IMR-90 (cell line): Measurements from ENCODE around the gene HUNK. TPM values are rescaled to one million over a fixed set of nuclear protein-coding genes. Genes with fewer than 3 reads are reported as not detected.

Experiments used
- ATAC-seq: fragments of 200-7000 bp; cut with Tn5 transposase; 2 replicates; pipeline ENCODE4 v1.9.1; 2020; ENCODE audit warnings: low read depth, mild to moderate bottlenecking, moderate library complexity
- BruUV-seq: library from RNA; stranded (reverse); fragments of 400-500 nt; replicated peaks from 2 replicates; lab custom pipeline; 2021; lab: Mats Ljungman, UMichigan
- CTCF ChIA-PET: fragments of 300-600 bp; formaldehyde crosslinking; extraction: SDS; loops from one replicate; lab custom pipeline; 2021; ENCODE audit warnings: antibody characterized with exemption; lab: Yijun Ruan, JAX
- POLR2A ChIA-PET: fragments of 300-600 bp; sonication (Branson Sonifier 250); formaldehyde crosslinking; loops from one replicate; lab custom pipeline; 2022; ENCODE audit warnings: antibody characterized with exemption; ENCODE audit not compliant: unreplicated experiment; lab: Charles Lee
- DNase-seq: peaks from one replicate; pipeline ENCODE4 v3.0.0; 2013
- H2AFZ ChIP-seq: replicated peaks from 2 replicates; pipeline ENCODE3; 2013; ENCODE audit warnings: low read length, mild to moderate bottlenecking; ENCODE audit not compliant: poor library complexity
- H2AK5ac ChIP-seq: 2 replicates; pipeline ENCODE4 v1.6.1; 2013; ENCODE audit warnings: low read depth, low read length, inconsistent platforms
- H2AK9ac ChIP-seq: replicated peaks from 2 replicates; pipeline ENCODE3; 2013; ENCODE audit warnings: mild to moderate bottlenecking, low read depth, low read length, moderate library complexity; ENCODE audit not compliant: poor library complexity
- H2BK120ac ChIP-seq: 2 replicates; pipeline ENCODE4 v1.6.1; 2013; ENCODE audit warnings: low read depth, low read length, inconsistent platforms
- H2BK15ac ChIP-seq: 3 replicates; pipeline ENCODE4 v1.6.1; 2013; ENCODE audit warnings: low read depth, low read length, inconsistent platforms
- H2BK20ac ChIP-seq: 2 replicates; pipeline ENCODE4 v1.6.1; 2013; ENCODE audit warnings: low read depth, mild to moderate bottlenecking, inconsistent platforms, low read length, moderate library complexity
- H2BK5ac ChIP-seq: 2 replicates; pipeline ENCODE4 v1.6.1; 2013; ENCODE audit warnings: mild to moderate bottlenecking, low read depth, low read length, inconsistent platforms; ENCODE audit not compliant: poor library complexity, severe bottlenecking
- H3K14ac ChIP-seq: replicated peaks from 2 replicates; pipeline ENCODE4 v1.6.1; 2013; ENCODE audit warnings: low read depth, low read length, inconsistent platforms
- H3K18ac ChIP-seq: 2 replicates; pipeline ENCODE4 v1.6.1; 2013; ENCODE audit warnings: low read depth, low read length, control low read depth
- H3K23ac ChIP-seq: 2 replicates; pipeline ENCODE4 v1.6.1; 2013; ENCODE audit warnings: low read depth, low read length, inconsistent platforms
- H3K27ac ChIP-seq: 2 replicates; pipeline ENCODE4 v1.5.1; 2013; ENCODE audit warnings: mild to moderate bottlenecking, control low read depth, low read length; ENCODE audit not compliant: insufficient read depth
- H3K27me3 ChIP-seq: 2 replicates; pipeline ENCODE4 v1.6.1; 2013; ENCODE audit warnings: low read length; ENCODE audit not compliant: control insufficient read depth, insufficient read depth
- H3K36me3 ChIP-seq: 2 replicates; pipeline ENCODE4 v1.6.1; 2013; ENCODE audit warnings: low read length, mixed read lengths; ENCODE audit not compliant: control insufficient read depth, insufficient read depth
- H3K4ac ChIP-seq: 2 replicates; pipeline ENCODE4 v1.6.1; 2013; ENCODE audit warnings: low read depth, low read length, inconsistent platforms
- H3K4me1 ChIP-seq: 2 replicates; pipeline ENCODE4 v1.6.1; 2013; ENCODE audit warnings: low read length, mixed read lengths; ENCODE audit not compliant: control insufficient read depth, insufficient read depth
- H3K4me2 ChIP-seq: 2 replicates; pipeline ENCODE4 v1.6.1; 2013; ENCODE audit warnings: low read depth, mild to moderate bottlenecking, control low read depth, low read length, moderate library complexity
- H3K4me3 ChIP-seq: 2 replicates; pipeline ENCODE4 v1.5.1; 2013; ENCODE audit warnings: low read depth, mild to moderate bottlenecking, control low read depth, low read length, moderate library complexity; ENCODE audit not compliant: insufficient read depth
- H3K56ac ChIP-seq: 2 replicates; pipeline ENCODE4 v1.6.1; 2013; ENCODE audit warnings: low read length, inconsistent platforms; ENCODE audit not compliant: insufficient read depth; ENCODE audit errors: extremely low read depth
- H3K79me1 ChIP-seq, 2 experiments: 2 replicates each; pipeline ENCODE4 v1.6.1; 2013; ENCODE audit warnings: low read length in 2 of 2, inconsistent platforms in 1 of 2, low read depth in 1 of 2
- H3K9ac ChIP-seq: 2 replicates; pipeline ENCODE4 v1.6.1; 2013; ENCODE audit warnings: low read depth, low read length, control low read depth
- H3K9me1 ChIP-seq: 2 replicates; pipeline ENCODE4 v1.6.1; 2013; ENCODE audit warnings: low read length, inconsistent platforms; ENCODE audit not compliant: insufficient read depth
- H3K9me3 ChIP-seq: 2 replicates; pipeline ENCODE4 v1.6.1; 2013; ENCODE audit warnings: low read length; ENCODE audit not compliant: control insufficient read depth, insufficient read depth
- H4K20me1 ChIP-seq: 2 replicates; pipeline ENCODE4 v1.6.1; 2013; ENCODE audit warnings: low read length, inconsistent platforms; ENCODE audit not compliant: insufficient read depth
- H4K5ac ChIP-seq: 2 replicates; pipeline ENCODE4 v1.6.1; 2013; ENCODE audit warnings: mild to moderate bottlenecking, low read depth, low read length, control low read depth
- H4K8ac ChIP-seq, 2 experiments: 2 replicates each; pipeline ENCODE4 v1.6.1; 2013; ENCODE audit warnings: low read depth in 2 of 2, low read length in 2 of 2, control low read depth in 1 of 2, inconsistent platforms in 1 of 2
- H4K91ac ChIP-seq: 2 replicates; pipeline ENCODE4 v1.6.1; 2013; ENCODE audit warnings: low read depth, low read length, inconsistent platforms; ENCODE audit not compliant: insufficient read depth
- BHLHE40 ChIP-seq: fragments of 150-350 bp; IDR thresholded peaks from 2 replicates; pipeline ENCODE4 v1.6.1; 2016; ENCODE audit warnings: mild to moderate bottlenecking, low read depth, low read length
- CEBPB ChIP-seq: IDR thresholded peaks from 2 replicates; pipeline ENCODE4 v1.6.1; 2012; ENCODE audit warnings: low read depth, low read length, improper control_type of control experiment
- CHD1 ChIP-seq: IDR thresholded peaks from 2 replicates; pipeline ENCODE4 v1.6.1; 2012; ENCODE audit warnings: low read depth, low read length, improper control_type of control experiment
- CTCF ChIP-seq: conservative IDR thresholded peaks from 2 replicates; pipeline ENCODE4 v1.5.1; 2012; ENCODE audit warnings: mild to moderate bottlenecking, low read depth, low read length, improper control_type of control experiment
- ELK1 ChIP-seq: fragments of 150-350 bp; IDR thresholded peaks from 2 replicates; pipeline ENCODE4 v1.6.1; 2016; ENCODE audit warnings: low read depth, mild to moderate bottlenecking, low read length, moderate library complexity, borderline replicate concordance
- FOS ChIP-seq: fragments of 150-350 bp; IDR thresholded peaks from 2 replicates; pipeline ENCODE4 v1.6.1; 2016; ENCODE audit warnings: low read depth, low read length
- MAFK ChIP-seq: IDR thresholded peaks from 2 replicates; pipeline ENCODE4 v1.6.1; 2012; ENCODE audit warnings: low read depth, low read length, improper control_type of control experiment
- MAZ ChIP-seq: IDR thresholded peaks from 2 replicates; pipeline ENCODE4 v1.6.1; 2012; ENCODE audit warnings: low read depth, mild to moderate bottlenecking, low read length, improper control_type of control experiment, moderate library complexity, borderline replicate concordance
- MXI1 ChIP-seq: IDR thresholded peaks from 2 replicates; pipeline ENCODE4 v1.6.1; 2012; ENCODE audit warnings: low read depth, mild to moderate bottlenecking, low read length, moderate library complexity, borderline replicate concordance
- NFE2L2 ChIP-seq: fragments of 150-350 bp; IDR thresholded peaks from 2 replicates; pipeline ENCODE4 v1.6.1; 2016; ENCODE audit warnings: low read depth, mild to moderate bottlenecking, low read length
- POLR2A ChIP-seq: IDR thresholded peaks from 2 replicates; pipeline ENCODE4 v1.6.1; 2012; ENCODE audit warnings: mild to moderate bottlenecking, low read depth, low read length
- RAD21 ChIP-seq: IDR thresholded peaks from 2 replicates; pipeline ENCODE4 v1.6.1; 2012; ENCODE audit warnings: low read length, improper control_type of control experiment
- RCOR1 ChIP-seq: IDR thresholded peaks from 2 replicates; pipeline ENCODE4 v1.6.1; 2012; ENCODE audit warnings: mild to moderate bottlenecking, low read length, improper control_type of control experiment; ENCODE audit not compliant: insufficient replicate concordance
- RFX5 ChIP-seq: IDR thresholded peaks from 2 replicates; pipeline ENCODE4 v1.8.0; 2012; ENCODE audit warnings: low read depth, mild to moderate bottlenecking, low read length, moderate library complexity
- SMC3 ChIP-seq: fragments of 150-350 bp; IDR thresholded peaks from 2 replicates; pipeline ENCODE4 v1.6.1; 2016; ENCODE audit warnings: low read depth, mild to moderate bottlenecking, antibody characterized with exemption, low read length, moderate library complexity
- USF2 ChIP-seq: fragments of 150-350 bp; IDR thresholded peaks from 2 replicates; pipeline ENCODE4 v1.6.1; 2017; ENCODE audit warnings: mild to moderate bottlenecking, antibody characterized with exemption, low read length, low read depth
- WGBS, 2 experiments: methylation state at CpG; one replicate each; pipeline versions ENCODE4 v1.1.5 to v1.1.7; 2013; ENCODE audit warnings: missing lambda C conversion rate in 2 of 2; ENCODE audit not compliant: insufficient read length in 1 of 2; ENCODE audit errors: extremely low coverage in 2 of 2; 5-methylcytosine and 5-hydroxymethylcytosine counted together
- dilution Hi-C: fragments of 300-500 bp; cut with HindIII; formaldehyde crosslinking; loops from one replicate; pipeline ENCODE4 v1.14.3; 2018; ENCODE audit warnings: low sequenced_read_pairs; ENCODE audit not compliant: unreplicated experiment
- in situ Hi-C: fragments of 300-500 bp; cut with MboI; formaldehyde crosslinking; loops from 3 replicates; pipeline ENCODE4 v1.14.3; 2019; ENCODE audit warnings: low sequenced_read_pairs, inconsistent platforms, mixed read lengths
- intact Hi-C: fragments of 100-400 bp; cut with micrococcal nuclease; formaldehyde crosslinking; loops from 2 replicates; pipeline ENCODE4 v1.10.0; 2022
- polyA plus RNA-seq, 3 experiments: library from polyadenylated mRNA; depleted of rRNA; stranded (reverse); fragments of >200 nt; gene quantifications; 2 replicates each; pipeline ENCODE4 v1.2.3, GENCODE V29; 2012; ENCODE audit warnings: low replicate concordance in 1 of 3
- total RNA-seq: library from RNA; depleted of rRNA; stranded (reverse); fragments of >200 nt; gene quantifications from 2 replicates; pipeline ENCODE4 v1.2.3, GENCODE V29; 2012

Gene HUNK
- total and polyA plus RNA-seq, 2 of the 4 experiments (the other 2 are of a cell fraction), result 1.0 to 2.0 TPM

GRCh38 chr21:31848326-31848985 lies 24.4 kb upstream of the HUNK start:
- intact Hi-C loops, result no loop called here
- POLR2A ChIA-PET, result no interaction called here
- no peaks in the 10 kb centered on the region for H4K20me1 ChIP-seq
- WGBS, 2 experiments, result 33% methylated on average over 1 of the region's 4 CpGs; no CpG with 5 or more reads in 1 of the 2 experiments
- no peak overlapping the region for H3K56ac ChIP-seq
- H2BK5ac ChIP-seq, result no peak overlapping the region
- no peak overlapping the region for H4K5ac ChIP-seq
- ATAC-seq (no peak), DNase-seq (no peak)
- in situ Hi-C loops, result no loop called here
- no peak overlapping the region for H3K4me2 ChIP-seq
- no peaks in the 10 kb centered on the region for H3K9me3 ChIP-seq
- dilution Hi-C loops, result no loop called here
- no peak overlapping the region for H3K27ac ChIP-seq
- no peak overlapping the region for H3K23ac ChIP-seq
- H2AK5ac ChIP-seq, result no peak overlapping the region
- no peak overlapping the region for H2BK120ac ChIP-seq
- no peak overlapping the region for H3K18ac ChIP-seq
- H3K9ac ChIP-seq, result no peak overlapping the region
- H3K27me3 ChIP-seq, result peaks cover 5% of the 10 kb centered on the region
- no peak overlapping the region for H4K91ac ChIP-seq
- no peak overlapping the region for H3K14ac ChIP-seq
- no peak overlapping the region for H2AK9ac ChIP-seq
- TF ChIP-seq BHLHE40 (no peak), CEBPB (no peak), MAFK (no peak), MAZ (no peak), ELK1 (no peak), MXI1 (no peak), SMC3 (no peak), RCOR1 (no peak), USF2 (no peak), CTCF (no peak), POLR2A (no peak), RAD21 (no peak), FOS (no peak), NFE2L2 (no peak), CHD1 (no peak), RFX5 (no peak)
- H3K9me1 ChIP-seq, result no peaks in the 10 kb centered on the region
- no peak overlapping the region for H2BK15ac ChIP-seq
- H3K4me1 ChIP-seq, result no peaks in the 10 kb centered on the region
- H2BK20ac ChIP-seq, result no peak overlapping the region
- CTCF ChIA-PET, result interaction anchor here (1.4 kb wide), 1 partner anchor 17 kb away, joined by 4 read pairs; no protein-coding TSS in a partner anchor
- BruUV-seq, result no TSS peak
- H2AFZ ChIP-seq, result no peak overlapping the region
- no peak overlapping the region for H4K8ac ChIP-seq
- no peaks in the 10 kb centered on the region for H3K36me3 ChIP-seq
- no peaks in the 10 kb centered on the region for H3K79me1 ChIP-seq
- no peak overlapping the region for H3K4me3 ChIP-seq
- no peak overlapping the region for H3K4ac ChIP-seq
